Measurements from ENCODE around the gene ELOVL6.
A peak's percentile ranks its signal among the peaks of the same experiment; 100 is the strongest.
"Not testable (repeated sequence)": the region's sequence is repeated elsewhere in the genome, so short reads cannot be mapped to it uniquely, and the experiment has no call there.

ELOVL6 gene

DNA sequence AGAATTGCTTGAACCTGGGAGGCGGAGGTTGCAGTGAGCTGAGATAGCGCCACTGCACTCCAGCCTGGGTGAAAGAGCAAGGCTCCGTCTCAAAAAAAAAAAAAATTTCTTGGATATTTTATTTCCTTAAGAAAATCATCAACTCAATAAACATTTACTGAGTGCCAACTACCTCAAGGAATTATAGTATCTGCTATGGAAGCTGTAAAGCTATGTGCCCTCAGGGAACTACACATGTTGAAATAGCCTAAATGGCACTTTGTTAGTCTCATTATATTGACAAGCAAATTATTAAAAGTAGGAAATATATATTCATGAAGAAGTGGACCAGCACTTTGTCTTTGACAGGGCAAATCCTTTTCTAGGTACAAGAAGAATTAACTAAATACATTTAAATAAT lies 40.8 kb downstream of the ELOVL6 start:
- DNase-seq, result no peak

DNA sequence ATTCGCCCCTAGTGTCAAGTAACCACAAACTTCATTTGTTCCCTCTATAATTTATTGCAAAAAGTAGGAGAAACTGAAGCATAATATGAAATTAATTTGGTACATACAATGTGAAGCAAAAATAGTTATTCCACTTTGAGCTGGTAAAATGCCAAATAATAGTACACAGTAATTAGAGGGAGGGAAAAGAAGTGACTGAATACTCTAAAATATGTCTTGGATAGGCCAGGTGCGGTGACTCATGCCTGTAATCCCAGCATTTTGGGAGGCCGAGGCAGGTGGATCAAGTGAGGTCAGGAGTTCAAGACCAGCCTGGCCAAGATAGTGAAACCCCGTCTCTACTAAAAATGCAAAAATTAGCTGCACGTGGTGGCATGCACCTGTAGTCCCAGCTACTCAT lies 41.2 kb downstream of the ELOVL6 start:
- DNase-seq, result not testable (repeated sequence)

DNA sequence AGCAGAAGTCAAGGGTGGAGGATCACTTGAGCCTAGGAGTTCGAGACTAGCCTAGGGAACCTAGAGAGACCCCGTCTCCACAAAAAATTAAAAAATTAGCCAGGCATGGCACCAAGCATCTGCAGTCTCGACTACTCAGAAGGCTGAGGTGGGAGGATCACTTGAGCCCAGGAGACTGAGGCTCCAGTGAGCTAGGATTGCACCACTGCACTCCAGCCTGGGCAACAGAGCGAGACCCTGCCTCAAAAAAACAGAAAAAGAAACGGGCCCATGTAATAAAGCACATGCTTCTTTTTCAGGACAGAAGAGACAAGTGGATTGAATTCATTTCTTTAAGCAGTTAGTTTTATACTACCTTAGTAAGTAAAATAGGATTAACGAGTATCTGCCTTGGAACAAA lies 42.0 kb downstream of the ELOVL6 start:
- no peak for DNase-seq

DNA sequence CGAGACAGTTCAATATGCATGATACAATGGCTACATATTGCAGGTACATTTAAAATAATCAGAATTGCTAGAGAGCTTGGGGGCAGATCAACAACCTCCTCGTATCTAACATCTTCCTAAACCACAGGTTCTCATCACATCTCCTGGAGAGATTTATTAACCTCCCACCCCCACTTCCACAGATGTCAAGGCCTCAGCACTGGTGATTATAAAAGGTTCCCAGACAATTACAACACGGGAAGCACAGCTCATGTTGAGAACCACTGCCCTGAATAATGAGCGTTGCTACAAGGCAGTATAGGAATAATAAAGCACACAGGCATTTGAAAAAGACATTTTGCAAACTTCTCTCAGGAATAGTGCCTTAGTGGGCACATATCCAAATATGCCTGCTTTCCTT lies 42.8 kb downstream of the ELOVL6 start:
- DNase-seq, result no peak

DNA sequence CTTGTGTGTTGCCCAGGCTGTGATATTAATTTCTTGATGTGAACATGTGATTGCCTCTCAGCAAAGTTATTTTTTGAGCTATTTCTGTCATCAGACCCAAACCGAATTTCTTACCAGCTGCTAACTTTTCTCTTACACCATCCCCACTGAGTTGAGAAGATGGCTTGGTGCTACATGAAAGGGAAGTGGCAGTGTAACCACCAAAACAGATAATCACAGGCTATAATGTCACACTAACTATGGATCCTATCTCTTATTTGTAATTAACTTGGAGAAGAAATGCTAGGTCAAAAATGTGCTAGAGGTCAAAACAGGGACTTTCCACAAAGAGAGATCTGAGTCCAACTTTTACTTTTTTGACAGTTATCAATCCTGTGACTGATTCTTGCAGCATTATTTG lies 43.8 kb downstream of the ELOVL6 start:
- DNase-seq, result no peak

DNA sequence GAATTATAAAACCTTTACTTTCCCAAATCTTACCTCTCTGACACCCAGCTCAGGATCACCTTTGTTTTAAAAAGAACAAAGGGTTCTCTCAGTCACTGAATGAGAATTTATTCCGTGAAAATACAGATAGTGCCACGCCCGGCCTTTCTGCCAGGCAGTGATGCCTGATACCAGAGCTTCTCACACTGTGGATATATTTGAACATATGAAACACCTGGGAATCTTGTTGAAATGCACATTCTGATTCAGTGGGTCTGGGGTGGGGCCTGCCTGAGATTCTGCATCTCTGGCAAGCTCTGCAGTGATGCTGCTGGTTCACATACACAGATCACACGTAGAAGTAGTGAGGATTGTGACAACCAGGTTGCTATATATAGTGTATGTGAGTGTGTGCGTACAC lies 46.0 kb downstream of the ELOVL6 start:
- no peak for DNase-seq

DNA sequence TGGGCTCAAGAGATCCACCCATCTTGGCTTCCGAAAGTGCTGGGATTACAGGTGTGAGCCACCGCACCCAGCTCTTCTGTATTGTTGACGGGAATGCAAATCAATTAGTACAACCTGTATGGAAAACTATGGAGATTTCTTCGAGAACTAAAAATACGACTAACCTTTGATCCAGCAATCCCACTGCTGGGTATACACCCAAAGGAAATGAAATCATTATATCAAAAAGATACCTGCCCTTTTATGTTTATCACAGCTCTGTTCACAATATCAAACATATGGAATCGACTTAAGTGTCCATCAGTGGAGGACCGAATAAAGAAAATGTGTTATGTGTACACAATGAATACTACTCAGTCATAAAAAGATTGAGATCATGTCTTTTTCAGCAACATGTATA lies 49.3 kb downstream of the ELOVL6 start:
- no peak for DNase-seq

DNA sequence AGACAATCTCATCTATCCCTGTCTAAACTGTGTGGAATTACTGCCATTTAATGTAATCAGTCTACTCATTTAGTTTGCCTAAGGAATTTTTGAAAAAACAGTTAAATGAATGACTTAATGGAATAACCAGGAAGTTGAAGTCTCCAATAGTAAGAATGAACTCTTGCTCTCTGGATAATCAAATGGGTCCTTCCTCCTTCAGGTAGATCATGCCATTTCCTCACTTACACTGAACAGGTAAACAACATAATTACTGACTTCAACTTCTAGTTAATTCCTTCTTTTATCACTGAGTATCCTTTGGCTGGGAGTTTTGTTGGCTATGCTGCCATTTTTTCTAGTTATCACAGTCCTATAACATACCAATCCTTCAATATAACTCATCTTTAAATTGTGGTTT lies 56.0 kb downstream of the ELOVL6 start:
- no peak for DNase-seq

DNA sequence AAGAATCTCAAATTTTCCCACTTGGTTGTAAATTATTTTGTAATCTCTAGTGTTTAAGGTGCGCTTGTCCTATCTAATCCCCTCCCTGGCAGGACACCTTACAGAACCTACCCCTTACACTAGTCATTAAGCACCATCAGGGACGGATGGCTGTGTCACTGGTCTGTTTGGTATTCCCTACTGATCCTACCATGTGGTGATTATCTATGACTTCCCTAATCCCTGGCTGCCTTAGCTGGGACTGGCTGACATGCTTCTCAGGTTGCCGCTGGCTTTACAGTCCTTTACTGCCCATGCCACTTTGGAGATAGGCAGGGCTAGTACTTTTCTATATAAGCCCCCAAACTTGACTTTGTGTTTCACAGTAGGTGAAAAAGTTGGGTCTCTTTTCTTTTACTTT lies 58.6 kb downstream of the ELOVL6 start:
- DNase-seq, result no peak

DNA sequence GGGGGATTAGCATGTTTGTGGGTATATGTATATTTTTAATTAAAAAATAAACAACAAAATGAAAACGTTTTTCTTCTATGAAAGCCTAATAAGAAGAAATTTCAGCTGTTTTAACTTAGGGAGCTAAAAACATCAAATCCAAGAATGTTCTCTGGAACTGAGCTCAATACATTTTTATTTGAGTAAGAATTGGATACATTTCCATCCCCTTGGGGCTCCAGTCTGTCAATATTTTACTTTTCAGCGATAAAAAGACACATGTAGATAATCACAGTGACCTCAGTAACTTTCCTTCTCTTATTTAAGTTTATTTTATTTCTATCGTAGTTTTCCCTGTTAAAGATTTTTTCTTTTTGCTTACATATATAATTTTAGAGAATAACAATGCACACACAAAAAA lies 59.3 kb downstream of the ELOVL6 start:
- DNase-seq, result no peak

DNA sequence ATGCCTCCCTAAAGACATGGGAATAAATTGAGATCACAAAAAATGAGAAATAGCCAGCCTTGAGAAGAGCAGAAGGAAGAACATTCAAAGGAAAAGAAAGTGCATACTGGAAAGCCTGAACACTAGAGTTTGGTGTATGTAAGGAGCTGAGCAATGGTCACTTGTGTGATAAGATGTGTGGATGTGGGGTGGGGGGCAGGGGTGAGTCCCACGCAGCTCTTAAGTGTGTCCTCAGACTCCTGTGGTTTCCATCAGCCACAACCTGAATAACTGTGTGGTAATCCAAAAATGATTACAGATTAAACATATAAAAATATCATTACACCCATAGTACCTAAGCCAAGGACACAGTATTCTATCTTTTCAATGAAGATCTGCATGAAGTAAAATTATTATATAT lies 59.9 kb downstream of the ELOVL6 start:
- DNase-seq, result no peak

DNA sequence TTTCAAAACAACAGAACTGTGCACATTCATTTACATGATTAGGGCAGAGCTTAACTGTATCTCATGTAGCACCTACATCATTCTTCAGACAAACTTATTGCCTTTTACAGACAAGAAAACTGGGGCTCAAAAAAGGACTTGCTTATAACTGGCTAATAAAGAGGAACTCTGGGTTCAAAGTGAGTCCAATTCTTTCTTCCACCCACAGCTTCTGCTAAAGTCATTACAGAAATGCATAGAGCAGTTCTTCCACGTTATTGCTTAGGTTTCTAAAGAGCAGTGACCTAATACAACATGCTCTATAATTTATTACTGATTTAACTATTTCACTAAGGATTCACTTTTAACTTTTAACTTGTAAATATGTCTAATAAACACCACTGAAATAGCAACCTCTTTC lies 60.6 kb downstream of the ELOVL6 start:
- no peak for DNase-seq

DNA sequence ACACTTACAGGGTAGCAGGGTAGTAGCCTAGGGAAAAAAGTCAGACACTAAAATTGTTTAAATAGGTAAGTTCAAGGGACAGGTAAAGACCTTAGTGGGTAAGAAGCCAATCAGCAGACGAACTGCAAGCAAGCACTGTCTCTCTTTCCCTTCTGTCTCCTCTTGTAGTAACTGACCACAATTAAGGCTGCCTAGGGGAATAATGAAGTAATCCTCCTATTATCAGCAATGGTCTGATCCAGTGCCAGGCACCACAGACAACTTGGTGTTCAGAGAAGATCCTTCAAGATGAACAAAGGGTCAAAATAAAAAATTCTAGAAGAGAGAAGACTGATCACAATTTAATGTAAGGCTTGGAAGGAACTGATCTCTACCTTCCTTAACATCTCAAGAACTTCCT lies 62.9 kb downstream of the ELOVL6 start:
- no peak for DNase-seq

DNA sequence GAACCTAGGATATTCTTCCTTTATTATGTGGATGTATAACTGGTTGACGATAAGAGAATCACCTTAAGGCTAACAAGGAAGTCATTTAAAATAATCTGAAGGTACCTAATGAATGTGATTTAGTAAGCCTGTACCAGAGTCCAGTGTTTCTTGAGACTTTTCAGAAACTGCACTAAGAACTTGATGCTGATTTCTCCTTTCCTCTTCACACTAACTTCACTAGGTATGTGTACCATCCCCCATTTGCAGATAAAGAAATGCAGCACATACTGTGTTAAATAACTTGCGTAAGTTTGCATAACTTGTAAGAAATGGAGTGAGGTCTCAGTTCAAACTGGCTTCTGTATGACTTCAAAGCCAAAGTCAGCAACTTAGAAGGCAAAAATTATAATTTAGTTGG lies 63.3 kb downstream of the ELOVL6 start:
- DNase-seq, result no peak

DNA sequence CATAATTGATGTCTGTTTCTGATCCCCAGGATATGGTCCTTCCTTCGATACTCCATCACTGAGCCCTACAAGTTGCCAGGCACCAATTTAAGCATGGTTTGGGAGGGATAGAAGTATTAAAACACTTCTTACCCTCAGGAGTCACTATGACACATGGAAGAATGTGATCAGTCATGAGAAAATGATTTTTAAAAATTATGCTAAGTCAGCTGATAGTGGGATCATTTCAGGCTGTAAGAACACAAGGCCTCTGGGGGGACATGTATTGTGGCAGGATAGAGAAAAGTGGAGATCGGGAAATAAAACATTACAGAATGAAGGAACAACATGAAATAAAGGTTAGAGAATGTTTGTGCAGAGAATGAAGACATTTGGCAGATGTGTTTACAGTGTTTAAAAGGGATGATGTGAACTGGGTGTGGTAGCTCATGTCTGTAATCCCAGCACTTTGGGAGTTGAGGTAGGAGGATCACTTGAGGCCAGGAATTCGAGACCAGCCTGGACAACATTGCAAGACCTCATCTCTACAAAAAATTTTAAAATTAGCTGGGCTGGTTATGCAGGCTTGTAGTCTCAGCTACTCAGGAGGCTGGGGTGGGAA lies 64.0 kb downstream of the ELOVL6 start:
- no peak for DNase-seq

DNA sequence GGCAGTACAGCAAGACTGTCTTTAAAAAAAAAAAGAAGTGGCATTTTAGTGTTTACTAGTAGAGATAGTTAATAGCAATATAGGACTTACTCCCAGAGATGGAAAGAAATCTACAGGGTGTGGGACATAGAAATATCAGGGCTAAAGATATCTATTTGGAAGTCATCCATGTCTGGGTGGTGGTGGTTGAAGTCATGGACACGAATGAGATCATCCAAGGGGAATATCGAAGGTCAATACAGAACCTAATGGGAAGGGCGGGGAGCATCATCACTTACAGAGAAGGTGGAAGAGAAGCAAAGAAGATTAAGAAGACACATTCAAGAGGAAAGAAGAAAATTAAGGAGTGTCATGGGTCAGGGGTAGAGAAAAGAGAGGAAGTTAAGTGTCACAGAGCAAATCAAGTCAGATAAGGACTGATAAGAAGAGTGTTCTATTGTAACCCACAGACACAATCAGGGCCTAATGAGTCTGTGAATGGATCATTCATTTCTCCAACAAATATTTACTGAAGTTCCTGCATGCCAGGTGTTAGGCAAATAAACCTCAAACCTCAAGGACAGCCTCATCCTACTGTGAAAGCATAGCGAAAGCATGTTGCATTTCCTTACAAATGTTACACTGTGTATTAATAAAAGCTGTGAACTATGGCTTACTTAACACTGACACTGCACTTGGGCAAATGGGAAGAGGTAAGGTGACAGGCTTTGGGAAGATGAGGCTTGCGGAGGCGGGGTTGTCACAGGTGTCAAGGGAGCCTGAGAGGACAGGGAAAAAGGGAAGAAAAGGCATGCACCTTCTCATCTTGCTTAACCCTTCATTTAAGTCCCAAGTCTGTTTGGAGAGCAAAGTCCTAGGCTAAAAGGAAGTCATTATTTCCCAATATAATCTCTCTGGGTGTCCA lies 65.3 kb downstream of the ELOVL6 start:
- peak; percentile 33 for DNase-seq

DNA sequence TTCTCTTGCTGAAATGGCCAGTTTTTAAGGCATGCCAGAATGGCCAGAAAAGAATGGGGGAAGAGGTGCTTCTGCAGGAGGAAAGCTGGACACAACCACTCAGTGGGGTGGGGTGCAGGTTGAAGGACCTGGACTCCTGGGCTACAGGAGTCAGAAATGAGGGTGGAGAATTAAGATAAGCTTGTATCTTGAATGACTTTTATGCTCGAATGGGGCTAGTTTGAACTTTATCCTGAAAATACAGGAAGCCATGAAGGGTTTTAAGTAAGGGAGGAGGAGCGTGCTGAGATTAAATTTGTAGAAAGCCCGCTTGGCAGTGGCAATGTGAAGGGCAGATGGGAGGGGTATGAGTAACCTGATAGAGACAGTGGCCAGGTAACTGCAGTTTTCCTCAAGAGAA lies 66.5 kb downstream of the ELOVL6 start:
- DNase-seq, result no peak

DNA sequence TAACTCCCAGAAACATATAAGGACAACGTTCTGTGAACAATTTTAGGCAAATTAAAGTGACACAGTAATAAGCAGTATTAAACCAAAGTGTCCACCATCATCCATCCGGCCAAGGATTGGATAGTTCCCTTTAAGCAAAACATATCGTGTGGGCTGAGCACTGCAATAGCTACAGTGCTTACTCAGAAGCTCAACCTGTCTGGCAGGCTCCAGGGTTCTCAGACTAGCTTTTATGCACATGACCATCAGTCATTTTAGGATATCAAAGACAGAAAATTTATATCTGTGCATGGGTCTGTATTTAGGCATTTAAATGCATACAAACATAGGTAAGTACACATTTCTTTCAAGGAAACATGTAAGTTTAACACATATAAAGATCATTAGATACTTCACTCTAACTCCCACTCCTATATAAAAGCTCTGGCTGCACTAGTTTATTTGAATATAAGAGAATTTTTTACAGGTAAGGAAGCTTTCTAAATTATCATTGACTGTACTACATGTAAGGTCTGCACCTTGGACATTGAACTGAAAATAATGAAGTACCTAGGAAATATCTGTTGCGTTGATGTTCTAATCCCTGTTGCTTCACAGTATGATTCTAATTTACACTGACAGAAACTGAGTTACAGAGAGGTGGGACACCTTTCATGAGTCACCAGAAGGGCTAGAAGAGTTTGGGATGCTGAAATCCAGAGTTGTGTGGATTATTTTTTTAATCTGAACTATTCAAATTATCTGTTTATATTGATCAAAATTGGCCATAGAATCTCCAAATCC lies 67.6 kb downstream of the ELOVL6 start:
- no peak for DNase-seq

DNA sequence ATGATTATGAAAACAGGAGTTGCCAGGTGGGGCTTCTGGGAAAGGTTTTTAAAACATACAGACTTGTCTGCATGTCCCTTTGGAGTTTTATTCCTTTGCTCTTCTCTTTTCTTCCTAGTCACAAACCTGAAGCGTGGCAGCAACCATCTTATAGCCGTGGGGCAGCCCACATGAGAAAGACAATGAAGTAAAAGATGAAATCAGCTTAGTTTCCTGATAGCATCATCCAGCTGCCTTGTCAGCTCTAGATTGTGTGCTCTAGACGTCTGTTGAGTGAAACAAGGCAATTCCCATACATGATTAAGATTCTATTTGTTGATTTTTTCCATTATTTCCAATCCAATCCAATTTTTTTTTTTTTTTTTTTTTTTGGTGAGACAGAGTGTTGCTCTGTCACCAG lies 68.9 kb downstream of the ELOVL6 start:
- no peak for DNase-seq

DNA sequence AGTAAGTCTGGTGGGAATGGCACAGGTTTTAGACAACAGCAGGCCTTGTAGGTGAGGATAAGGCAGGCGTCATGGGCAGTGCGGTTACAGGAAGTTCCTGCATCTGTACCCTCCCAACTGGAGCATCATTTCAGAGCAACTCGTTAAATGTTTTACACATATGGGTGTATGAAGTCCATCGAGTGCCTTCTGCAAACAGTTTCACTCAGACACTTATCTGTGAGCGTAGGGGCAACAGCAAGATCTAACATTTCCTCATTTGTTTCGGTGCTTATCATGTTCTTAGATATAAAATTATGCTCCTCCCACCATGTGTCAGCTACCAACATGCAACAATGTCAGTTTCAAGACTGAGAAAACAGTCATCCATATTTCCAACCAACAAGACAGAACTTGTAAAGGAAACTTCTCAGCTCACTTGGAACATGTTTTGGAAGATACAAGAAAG lies 69.9 kb downstream of the ELOVL6 start:
- no peak for DNase-seq

DNA sequence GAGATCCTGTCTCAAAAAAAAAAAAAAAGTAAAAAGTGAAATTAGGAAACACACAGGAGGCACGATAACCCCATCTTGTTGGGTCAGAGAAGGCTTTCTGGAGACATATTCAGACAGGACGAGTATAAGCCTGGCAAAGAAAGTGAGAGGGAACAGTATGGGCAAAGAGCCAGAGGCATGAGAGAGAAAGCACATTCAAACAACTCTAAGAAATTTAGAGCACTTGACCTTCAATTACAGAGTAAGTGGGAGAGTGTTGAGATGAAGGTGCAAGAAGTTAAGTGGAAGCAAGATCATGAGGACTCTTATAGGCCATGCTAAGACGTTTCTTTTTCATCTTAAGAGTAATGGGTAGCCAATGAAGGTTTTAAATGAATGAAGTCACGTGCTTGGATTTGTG lies 70.4 kb downstream of the ELOVL6 start:
- DNase-seq, result no peak

DNA sequence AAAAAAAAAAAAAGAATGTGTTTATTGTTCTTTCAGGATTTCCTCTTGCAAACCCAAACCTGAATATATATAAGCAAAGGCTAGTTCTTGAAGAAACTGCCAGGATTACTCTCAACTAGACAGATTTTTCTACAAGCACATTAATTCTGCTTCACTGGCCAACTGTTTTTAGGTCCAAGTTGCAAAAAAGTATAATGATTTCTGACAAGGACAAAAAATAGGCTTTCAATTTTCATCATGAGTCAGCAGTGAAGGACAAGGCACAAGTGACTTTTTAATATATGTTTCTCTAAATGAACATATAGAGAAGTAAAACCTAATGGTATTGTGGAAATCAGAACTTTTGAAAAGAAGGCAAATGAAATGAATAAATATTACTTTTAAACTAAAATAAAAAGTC lies 73.7 kb downstream of the ELOVL6 start:
- DNase-seq, result no peak

DNA sequence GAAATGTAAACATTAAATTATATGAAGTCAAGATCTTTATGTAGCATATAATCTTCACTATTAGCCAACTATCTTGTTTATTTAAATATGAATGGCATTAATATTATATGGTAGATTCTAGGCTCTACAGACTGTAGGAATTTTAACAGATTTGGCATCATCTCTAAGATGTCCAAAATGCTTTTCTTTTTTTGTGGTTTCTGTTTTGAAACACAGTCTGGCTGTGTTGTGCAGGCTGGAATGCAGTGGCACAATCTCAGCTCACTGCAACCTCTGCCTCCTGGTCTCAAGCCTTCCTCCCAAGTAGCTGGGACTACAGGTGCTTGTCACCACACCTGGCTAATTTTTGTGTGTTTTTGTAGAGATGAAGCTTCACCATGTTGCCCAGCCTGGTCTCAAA lies 76.2 kb downstream of the ELOVL6 start:
- DNase-seq, result no peak

DNA sequence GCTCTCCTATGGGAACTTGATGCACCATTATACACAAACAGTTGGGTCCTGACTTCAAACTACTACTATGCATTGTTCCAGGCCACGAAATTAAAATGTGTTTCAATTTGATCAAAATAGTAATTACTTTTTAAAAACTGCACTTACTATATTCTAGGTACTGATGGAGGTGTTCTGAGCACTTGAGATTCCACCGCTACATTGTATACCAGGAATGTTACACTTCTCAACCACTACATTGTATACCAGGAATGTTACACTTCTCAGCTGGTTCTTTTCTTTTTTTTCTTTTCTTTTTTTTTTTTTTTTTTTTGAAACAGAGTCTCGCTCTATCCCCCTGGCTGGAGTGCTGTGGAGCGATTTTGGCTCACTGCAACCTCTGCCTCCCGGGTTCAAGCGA lies 77.9 kb downstream of the ELOVL6 start:
- DNase-seq, result no peak

All from NCI-H2029 (cell line).